HFF-Myc (cell line): ENCODE data around the gene NKX1-1.

Source experiments
- DNase-seq: peaks from one replicate; pipeline ENCODE4 v3.0.0-alpha.2; 2011; ENCODE audit warnings: low read depth; ENCODE audit errors: extremely low read depth
- H3K4me3 ChIP-seq: replicated peaks from 2 replicates; pipeline ENCODE4 v1.5.1; 2011; ENCODE audit warnings: low read depth, mild to moderate bottlenecking, control low read depth, low read length
- CTCF ChIP-seq: IDR thresholded peaks from 2 replicates; pipeline ENCODE4 v1.5.1; 2012; ENCODE audit warnings: mild to moderate bottlenecking, low read depth, low read length, control low read depth; ENCODE audit errors: missing control alignments

NKX1-1 gene

GRCh38 chr4:1377606-1378261, 28.5 kb downstream of the NKX1-1 start:
- no peak for TF ChIP-seq CTCF
- H3K4me3 ChIP-seq = no peak overlapping the region
- no peak for DNase-seq

GRCh38 chr4:1376841-1377605, 29.2 kb downstream of the NKX1-1 start:
- no peak for DNase-seq
- no peak overlapping the region for H3K4me3 ChIP-seq
- TF ChIP-seq CTCF = no peak

- H3K4me3 ChIP-seq = no peak overlapping the region
- TF ChIP-seq CTCF = no peak
- DNase-seq = no peak
Observed at GRCh38 chr4:1376391-1376840, 29.8 kb downstream of the NKX1-1 start.

GRCh38 chr4:1375761-1376322, 30.4 kb downstream of the NKX1-1 start:
- DNase-seq = no peak
- H3K4me3 ChIP-seq = no peak overlapping the region
- no peak for TF ChIP-seq CTCF

GRCh38 chr4:1375051-1375721, 31.1 kb downstream of the NKX1-1 start:
- no peak for TF ChIP-seq CTCF

GRCh38 chr4:1374706-1375045, 31.6 kb downstream of the NKX1-1 start:
- no peak for TF ChIP-seq CTCF
- H3K4me3 ChIP-seq = no peak overlapping the region
- DNase-seq = no peak

More at GRCh38 chr4:1375051-1375721, 31.1 kb downstream of the NKX1-1 start:
- no peak overlapping the region for H3K4me3 ChIP-seq
- no peak for DNase-seq
